Endometrium (tissue), 2 donors: Measurements from ENCODE around the gene AHI1.

Experiments
- FAIRE-seq: peaks from 2 replicates; lab custom pipeline; 2012; peaks lifted over from hg19 to GRCh38; lab: Jason Lieb, UNC
- donor health status: control.
- donor health status: control.

The AHI1 gene

DNA sequence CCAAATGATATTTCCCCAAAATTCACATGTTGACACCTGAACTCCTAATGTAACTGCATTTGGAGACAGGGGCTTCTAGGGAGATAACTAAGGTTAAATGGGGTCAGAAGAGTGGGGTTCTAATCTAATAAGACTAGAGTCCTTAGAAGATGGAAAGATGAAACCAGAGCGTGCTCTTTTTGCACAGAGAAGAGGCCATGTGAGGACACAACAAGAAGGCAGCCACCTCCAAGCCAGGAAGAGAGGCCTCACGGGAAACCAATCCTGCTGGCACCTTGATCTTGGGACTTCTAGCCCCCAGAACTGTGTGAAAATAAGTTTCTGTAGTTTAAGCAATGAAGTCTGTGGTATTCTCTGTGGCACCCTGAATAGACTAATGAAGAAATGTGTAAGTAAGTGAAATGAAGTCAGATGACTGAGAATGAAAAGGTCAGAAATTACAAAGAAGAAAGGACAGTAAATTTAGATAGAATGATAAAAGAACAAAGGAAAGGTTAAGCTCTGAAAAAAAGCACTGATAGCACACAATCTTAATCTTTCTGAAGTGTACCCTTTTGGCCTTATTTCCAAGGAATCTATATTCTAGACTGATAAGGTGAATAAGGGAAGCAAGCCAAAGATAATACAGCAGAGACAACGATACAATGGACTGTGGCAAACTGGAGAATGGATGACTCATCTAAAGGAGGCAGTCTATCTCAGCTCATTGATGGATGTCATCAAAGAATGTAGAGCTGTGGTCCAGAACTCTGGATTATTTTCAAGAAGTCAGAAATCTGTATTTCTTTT, 206.1 kb downstream of the AHI1 start:
- FAIRE-seq = no peak

GRCh38 chr6:135289816-135290215, 207.7 kb downstream of the AHI1 start:
- no peak for FAIRE-seq

GRCh38 chr6:135286962-135287538, 210.5 kb downstream of the AHI1 start:
- no peak for FAIRE-seq

DNA sequence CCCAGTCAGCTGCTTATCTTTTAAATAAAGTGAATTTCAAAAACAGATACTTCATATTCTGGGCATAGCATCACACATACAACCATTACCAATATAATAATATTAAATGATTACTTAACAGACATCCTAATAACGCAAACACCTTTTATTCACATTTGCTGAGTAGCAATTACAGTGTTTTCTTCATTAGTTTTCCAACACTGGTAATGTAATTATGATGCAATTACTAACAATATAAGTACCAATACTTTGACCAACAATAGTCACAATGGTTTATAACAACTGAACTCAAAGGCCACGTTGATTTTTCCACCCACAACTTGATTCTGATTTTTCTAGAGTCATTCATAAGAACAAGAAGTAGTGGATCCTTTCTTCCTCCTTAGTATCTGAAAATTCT, 212.4 kb downstream of the AHI1 start:
- FAIRE-seq = no peak

DNA sequence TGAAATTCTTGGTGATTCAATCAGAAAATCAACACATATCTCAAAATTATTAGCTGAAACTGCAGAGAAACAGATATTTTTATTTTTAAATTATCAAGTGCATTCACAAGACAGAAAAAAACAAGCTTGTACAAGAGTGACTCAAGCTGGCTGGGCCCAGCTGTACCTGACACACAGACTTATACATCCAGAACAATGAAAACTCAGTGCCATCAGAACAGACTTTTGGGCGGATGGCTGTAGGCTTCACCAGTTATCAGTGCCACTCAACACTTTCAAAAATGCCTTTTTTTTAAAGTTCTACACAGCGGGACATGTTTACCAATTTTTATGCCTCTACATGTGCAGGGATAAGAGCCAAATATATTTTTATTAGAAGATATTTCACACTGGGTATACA, 213.6 kb downstream of the AHI1 start:
- FAIRE-seq = no peak

- FAIRE-seq = no peak
Measured at GRCh38 chr6:135282395-135282794, 215.1 kb downstream of the AHI1 start.

DNA sequence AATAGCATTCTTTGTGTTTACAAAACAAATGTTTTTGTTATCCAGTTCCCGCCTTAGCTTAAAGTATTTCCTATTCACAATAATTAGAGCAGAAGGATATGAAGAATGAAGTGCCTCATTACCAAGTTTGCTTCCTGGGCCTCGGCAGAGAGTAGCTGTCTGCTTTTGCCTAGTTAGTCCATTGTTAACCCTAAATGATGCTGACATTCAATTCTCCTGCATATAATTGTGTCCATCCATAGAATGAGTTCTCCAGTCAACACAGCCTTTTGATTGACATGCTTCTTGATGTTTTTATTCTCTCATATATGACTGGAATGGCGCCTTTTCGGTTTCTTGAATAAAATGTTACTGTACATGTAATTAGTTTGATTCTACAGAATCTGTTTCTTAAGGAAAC, 215.6 kb downstream of the AHI1 start:
- no peak for FAIRE-seq

GRCh38 chr6:135281227-135281626, 216.3 kb downstream of the AHI1 start:
- FAIRE-seq = no peak

DNA sequence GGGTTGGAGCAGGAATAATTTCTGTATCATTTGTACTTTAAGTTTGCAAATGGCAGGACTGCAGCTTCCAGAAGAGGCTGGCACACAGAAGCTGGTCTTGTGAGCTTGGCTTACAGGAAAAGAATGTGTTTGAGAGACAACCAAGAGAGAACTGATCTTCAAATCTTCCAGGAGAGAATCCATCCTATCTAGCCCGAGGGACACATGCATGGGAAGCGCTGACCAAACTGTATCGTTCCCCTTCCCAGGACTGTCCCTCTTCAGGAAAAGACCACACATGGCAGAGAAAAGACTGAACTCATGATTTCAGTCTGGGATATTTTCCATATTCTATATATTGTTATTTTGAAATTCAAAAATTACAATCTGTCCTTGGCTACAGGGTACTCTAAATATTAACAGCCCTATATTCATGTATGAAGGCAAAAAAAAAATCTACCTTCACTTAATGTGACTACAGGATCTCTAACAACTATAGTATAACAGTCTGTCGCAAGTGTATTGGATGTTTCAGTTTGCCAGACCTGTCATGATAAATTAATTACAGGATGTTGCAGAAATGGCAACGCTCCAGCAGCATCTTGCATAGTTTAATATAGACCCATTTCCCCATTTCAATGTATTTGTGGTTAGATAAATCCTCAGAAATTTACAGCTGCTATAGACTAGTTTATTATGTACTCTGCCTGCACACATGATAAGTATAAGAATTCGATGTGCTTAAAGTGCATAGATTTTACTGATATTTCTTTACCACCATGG, 217.0 kb downstream of the AHI1 start:
- no peak for FAIRE-seq

DNA sequence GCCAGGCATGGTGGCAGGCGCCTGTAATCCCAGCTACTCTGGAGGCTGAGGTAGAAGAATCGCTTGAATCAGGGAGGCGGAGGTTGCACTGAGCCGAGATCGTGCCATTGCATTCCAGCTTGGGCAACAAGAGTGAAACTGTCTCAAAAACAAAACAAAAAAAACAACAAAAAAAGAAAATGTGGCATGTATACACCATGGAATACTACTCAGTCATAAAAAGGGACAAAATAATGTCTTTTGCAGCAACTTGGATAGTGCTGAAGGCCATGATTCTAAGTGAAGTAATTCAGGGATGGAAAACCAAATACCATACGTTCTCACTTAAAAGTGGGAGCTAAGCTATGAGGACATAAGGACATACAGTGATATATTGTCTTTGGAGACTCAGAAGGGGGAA, 220.1 kb downstream of the AHI1 start:
- FAIRE-seq = no peak

DNA sequence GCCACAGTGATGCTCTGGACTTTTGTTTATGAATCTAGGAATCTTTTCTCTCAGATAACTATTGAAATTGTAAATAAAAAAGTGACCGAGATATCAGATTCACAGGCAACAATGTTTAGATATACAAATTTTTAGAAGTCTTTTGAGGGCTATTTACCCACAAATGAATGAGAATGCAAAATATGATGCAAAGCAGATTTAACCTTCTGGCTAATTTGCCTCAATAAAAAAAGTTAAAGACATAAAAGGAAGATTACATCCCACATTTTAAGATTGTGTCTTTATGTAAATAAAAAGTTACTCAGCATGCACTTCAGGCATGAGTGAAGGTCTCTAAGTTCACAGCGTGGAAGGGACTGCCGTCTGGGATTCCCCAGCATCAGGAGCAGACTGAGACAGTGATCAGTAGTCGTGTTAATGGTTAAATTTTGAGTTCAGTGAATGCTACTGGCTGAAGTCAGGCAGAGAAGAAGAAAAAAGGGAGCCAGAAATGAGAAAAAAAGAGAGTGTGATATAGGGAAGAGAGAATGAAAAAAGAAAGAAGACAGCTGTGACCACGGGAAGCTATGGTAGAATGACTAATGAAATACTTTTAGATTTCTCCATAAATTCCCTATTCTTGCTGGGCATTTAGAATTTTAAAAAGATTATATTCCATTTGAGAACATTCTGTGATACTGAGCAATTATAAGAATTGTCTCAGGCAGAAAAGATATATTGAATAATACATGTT, 222.8 kb downstream of the AHI1 start:
- FAIRE-seq = no peak

DNA sequence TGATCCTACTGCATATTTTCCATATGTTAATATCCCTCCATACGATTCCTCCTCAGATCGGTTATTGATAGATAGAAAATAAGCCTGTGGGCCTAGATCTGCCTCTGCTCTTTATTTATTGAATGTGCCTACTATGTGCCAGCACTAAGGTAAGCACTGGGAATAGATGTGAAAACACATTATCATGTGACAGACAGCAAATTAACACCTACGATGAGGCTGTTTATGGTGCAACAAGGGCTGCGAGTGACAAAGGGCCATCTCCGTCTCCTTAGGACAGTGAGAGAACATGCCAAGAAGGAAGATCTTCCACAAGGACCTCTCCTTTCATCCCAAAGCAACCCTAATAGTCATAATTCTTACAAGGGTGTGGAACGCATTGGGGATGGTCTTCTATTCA, 225.9 kb downstream of the AHI1 start:
- FAIRE-seq = no peak

DNA sequence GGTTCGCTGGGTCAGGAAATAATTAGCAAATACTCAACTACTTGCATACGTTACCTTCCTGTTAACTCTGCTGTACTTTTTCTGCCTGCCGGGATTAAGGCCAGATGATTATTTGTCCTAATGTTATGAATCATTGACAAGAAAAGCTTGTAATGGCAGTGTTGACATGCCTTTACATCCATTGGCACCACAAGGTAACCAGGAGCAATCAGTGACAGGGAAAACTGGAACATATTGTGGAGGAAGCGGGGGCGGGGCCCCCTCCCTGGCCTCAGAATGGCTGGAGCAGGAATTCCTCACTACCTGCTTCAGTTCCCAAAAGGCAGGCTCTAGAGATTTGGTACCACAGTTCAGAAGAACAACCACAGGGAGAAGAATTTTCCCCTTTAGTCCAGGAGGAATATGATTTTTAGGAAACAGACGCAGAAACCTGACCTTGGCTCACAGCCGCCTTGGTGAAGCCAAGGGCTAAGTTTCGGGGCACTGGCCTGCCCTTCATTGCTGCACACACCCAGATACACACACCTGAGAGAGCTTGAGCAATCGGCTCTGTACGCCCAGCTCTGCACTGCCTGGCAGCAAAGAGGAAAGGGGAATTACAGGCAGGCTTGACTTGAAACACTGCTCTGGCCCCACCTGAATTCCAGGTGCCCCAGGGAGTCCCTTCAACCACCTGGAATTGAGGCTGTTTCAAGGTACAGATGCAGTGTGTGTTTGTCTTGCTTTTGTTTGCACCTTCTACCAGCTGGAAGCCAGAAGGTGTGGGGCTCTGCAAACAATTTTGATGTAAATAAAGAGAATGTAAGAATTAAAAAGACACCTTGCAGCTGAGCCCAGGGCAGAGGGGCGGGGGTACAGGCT, 226.6 kb downstream of the AHI1 start:
- no peak for FAIRE-seq

DNA sequence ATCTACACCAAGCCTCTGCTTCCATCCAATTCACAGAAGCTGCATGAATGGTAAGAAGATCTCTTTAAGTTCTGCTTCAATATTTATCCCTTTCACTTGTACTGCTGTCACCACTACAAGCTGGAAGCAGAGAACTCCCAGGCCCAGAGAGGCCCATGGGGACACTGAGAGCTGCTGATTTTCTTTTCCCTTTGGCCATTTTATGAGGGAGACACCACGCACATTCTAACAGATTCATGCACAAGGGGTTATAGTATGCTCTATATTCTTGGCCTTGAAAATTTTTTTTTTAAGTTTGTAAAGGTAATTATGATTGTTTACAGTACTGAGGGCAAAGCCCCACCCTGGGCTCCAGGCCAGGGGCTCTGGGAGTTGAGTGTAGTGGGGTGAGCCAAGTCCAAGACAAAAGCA, 228.1 kb downstream of the AHI1 start:
- no peak for FAIRE-seq

DNA sequence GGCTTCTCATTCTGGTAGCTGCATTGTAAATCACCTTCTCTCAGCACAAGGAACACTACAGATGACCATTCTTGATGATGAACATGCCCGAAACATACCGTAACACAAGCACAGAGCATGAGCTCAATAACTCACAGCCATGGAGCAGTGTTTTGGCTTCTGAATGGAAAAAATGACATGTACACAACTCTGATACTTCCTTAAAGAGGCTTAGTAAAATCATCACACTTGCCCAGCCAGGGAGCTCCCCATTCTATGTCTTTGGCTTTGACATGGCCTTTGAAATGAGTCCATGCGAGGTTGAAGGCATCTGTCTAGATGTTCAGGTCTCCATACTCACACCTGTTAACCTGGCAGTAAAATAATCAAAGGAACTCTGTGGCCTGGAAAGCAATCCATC, 228.8 kb downstream of the AHI1 start:
- FAIRE-seq = no peak

- no peak for FAIRE-seq
Measured at GRCh38 chr6:135268263-135268662, 229.3 kb downstream of the AHI1 start.

DNA sequence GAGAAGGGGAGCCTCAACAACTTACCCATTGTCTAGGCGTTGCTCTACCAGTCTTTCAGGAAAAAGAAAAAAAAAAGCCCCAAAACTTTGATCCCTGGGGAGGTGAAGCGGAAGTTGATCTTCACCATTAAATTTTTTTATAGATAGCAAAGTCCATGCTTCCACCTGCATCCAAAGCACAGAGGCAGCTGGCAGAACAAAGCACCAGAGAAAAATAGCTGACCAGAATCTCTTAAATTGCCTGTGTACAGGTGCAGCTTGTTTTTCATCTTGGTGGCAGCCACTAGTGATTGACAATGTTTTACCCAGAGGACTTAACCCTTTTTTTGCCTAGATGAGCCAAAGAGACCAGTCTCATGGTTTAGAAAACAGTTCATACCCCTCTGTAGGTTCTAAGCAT, 230.5 kb downstream of the AHI1 start:
- no peak for FAIRE-seq

DNA sequence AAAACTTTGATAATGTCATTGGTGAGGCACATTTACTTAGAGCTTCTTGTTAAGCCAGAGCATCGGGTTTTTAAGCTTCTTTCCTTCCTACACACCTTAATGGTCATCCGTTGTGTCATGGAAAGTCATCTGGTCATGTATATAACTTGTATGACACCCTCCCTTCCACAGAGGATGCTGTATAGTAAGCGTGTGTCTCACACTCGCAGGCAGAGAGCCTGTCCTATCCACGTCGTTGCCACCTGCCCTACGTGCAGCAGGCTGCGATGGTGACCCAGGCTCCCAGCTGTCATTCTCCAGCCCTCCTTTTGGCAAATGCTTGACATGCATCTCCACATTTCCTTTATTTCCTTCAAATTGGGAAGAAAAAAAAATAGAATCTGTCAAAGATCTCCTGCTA, 230.9 kb downstream of the AHI1 start:
- no peak for FAIRE-seq

GRCh38 chr6:135265278-135265677, 232.3 kb downstream of the AHI1 start:
- no peak for FAIRE-seq

GRCh38 chr6:135261872-135262725, 235.4 kb downstream of the AHI1 start:
- FAIRE-seq = no peak

DNA sequence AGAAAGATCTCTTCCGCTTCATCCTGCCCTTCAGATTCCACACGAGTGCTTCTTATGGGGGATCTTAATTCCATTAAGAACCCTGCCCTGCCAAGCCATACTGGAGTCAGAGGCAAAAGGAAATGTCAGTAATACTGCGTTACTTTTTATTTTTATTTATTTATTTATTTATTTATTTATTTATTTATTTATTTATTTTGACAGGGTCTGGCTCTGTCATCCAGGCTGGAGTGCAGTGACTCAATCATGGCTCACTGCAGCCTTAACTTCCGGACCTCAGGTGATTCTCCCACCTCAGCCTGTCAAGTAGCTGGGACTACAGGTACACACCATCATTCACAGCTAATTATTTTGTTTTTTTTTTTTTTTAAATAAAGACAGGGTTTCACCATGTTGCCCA, 236.9 kb downstream of the AHI1 start:
- no peak for FAIRE-seq
